H1 (cell line): ENCODE measurements around the gene S100A14. TPM values are rescaled to one million over a fixed set of nuclear protein-coding genes. Genes with fewer than 3 reads are reported as not detected.

ENCODE experiments used
- CTCF ChIA-PET: fragments of 300-600 bp; sonication (Branson Sonifier 250); formaldehyde crosslinking; loops from one replicate; lab custom pipeline; 2021; ENCODE audit not compliant: partially characterized antibody; lab: Charles Lee
- POLR2A ChIA-PET: fragments of 300-600 bp; sonication (Branson Sonifier 250); formaldehyde crosslinking; loops from one replicate; lab custom pipeline; 2021; ENCODE audit warnings: inconsistent platforms; ENCODE audit not compliant: partially characterized antibody; lab: Charles Lee
- DNase-seq, 2 experiments: peaks; one replicate each; pipeline versions ENCODE4 v3.0.0 to v3.0.0-alpha.2; 2010 to 2022; ENCODE audit warnings: low spot score in 2 of 2, low read depth in 1 of 2, mixed read lengths in 1 of 2
- FAIRE-seq: peaks from 2 replicates; lab custom pipeline; 2011; peaks lifted over from hg19 to GRCh38; lab: Jason Lieb, UNC
- H2AFZ ChIP-seq: 2 replicates; pipeline ENCODE4 v1.8.1; 2012; ENCODE audit warnings: low read length, inconsistent platforms
- H2AK5ac ChIP-seq: 2 replicates; pipeline ENCODE4 v1.6.1; 2013; ENCODE audit warnings: low read depth, low read length
- H2BK120ac ChIP-seq: replicated peaks from 2 replicates; pipeline ENCODE3; 2013; ENCODE audit warnings: low read depth, low read length, inconsistent platforms
- H2BK12ac ChIP-seq: 2 replicates; pipeline ENCODE4 v1.6.1; 2013; ENCODE audit warnings: low read depth, low read length
- H2BK15ac ChIP-seq: 2 replicates; pipeline ENCODE4 v1.6.1; 2013; ENCODE audit warnings: low read length
- H2BK20ac ChIP-seq: 2 replicates; pipeline ENCODE4 v1.6.1; 2013; ENCODE audit warnings: low read length
- H2BK5ac ChIP-seq: 2 replicates; pipeline ENCODE4 v1.6.1; 2013; ENCODE audit warnings: low read depth, low read length
- H3K14ac ChIP-seq: 2 replicates; pipeline ENCODE4 v1.6.1; 2013; ENCODE audit warnings: inconsistent platforms; ENCODE audit not compliant: insufficient read length
- H3K18ac ChIP-seq: 2 replicates; pipeline ENCODE4 v1.6.1; 2013; ENCODE audit warnings: low read length; ENCODE audit errors: extremely low read depth
- H3K23ac ChIP-seq: 2 replicates; pipeline ENCODE4 v1.6.1; 2013; ENCODE audit warnings: inconsistent platforms; ENCODE audit not compliant: insufficient read length
- H3K23me2 ChIP-seq: 2 replicates; pipeline ENCODE4 v1.6.1; 2013; ENCODE audit warnings: low read depth, low read length
- H3K27ac ChIP-seq: 2 replicates; pipeline ENCODE4 v1.6.1; 2011; ENCODE audit warnings: low read depth, low read length, inconsistent platforms
- H3K27me3 ChIP-seq, 4 experiments: replicated peaks in 1 of 4; 1 replicate in 1 of 4; 2 replicates in 3 of 4; pipeline versions ENCODE4 v1.6.1 to v1.8.1; 2011 to 2013; ENCODE audit warnings: low read length in 3 of 4, mild to moderate bottlenecking in 3 of 4, inconsistent platforms in 2 of 4, mixed read lengths in 2 of 4, moderate library complexity in 1 of 4; ENCODE audit not compliant: control insufficient read depth in 3 of 4, insufficient read depth in 3 of 4; ENCODE audit errors: extremely low read depth in 1 of 4
- H3K36me3 ChIP-seq, 4 experiments: 2 replicates each; pipeline versions ENCODE4 v1.6.1 to v1.8.1; 2011 to 2013; ENCODE audit warnings: mild to moderate bottlenecking in 4 of 4, low read length in 3 of 4, moderate library complexity in 2 of 4, control low read depth in 1 of 4, inconsistent platforms in 1 of 4; ENCODE audit not compliant: insufficient read depth in 4 of 4, control insufficient read depth in 2 of 4
- H3K4ac ChIP-seq: replicated peaks from 2 replicates; pipeline ENCODE3; 2013; ENCODE audit warnings: low read length, low read depth, mixed read lengths, inconsistent platforms; ENCODE audit not compliant: insufficient read length
- H3K4me1 ChIP-seq, 4 experiments: replicated peaks in 1 of 4; 1 replicate in 1 of 4; 2 replicates in 3 of 4; pipeline versions ENCODE4 v1.6.1 to v1.8.1; 2011 to 2013; ENCODE audit warnings: low read length in 3 of 4, inconsistent platforms in 2 of 4, mixed read lengths in 1 of 4; ENCODE audit not compliant: insufficient read depth in 4 of 4, control insufficient read depth in 3 of 4
- H3K4me2 ChIP-seq, 2 experiments: 2 replicates each; pipeline versions ENCODE4 v1.6.1 to v1.8.1; 2011 to 2013; ENCODE audit warnings: low read depth in 2 of 2, low read length in 2 of 2, control low read depth in 1 of 2, inconsistent platforms in 1 of 2, mild to moderate bottlenecking in 1 of 2; ENCODE audit not compliant: insufficient read depth in 1 of 2
- H3K4me3 ChIP-seq, 4 experiments: fragments of 200-600, 300-600 bp in 1 of 4; sonication (generic), shearing (Covaris generic), sonication (Bioruptor Twin) in 1 of 4; 2 replicates each; pipeline versions ENCODE4 v1.5.1 to v1.8.1; 2011 to 2016; ENCODE audit warnings: low read length in 4 of 4, low read depth in 3 of 4, control low read depth in 2 of 4, inconsistent platforms in 2 of 4, mild to moderate bottlenecking in 2 of 4, mixed read lengths in 1 of 4, moderate library complexity in 1 of 4; ENCODE audit not compliant: insufficient read depth in 2 of 4; ENCODE audit errors: extremely low read depth in 1 of 4
- H3K56ac ChIP-seq: replicated peaks from 2 replicates; pipeline ENCODE3; 2013; ENCODE audit warnings: low read depth, mild to moderate bottlenecking, mixed read lengths, low read length, inconsistent platforms; ENCODE audit not compliant: insufficient read length
- H3K79me1 ChIP-seq: 2 replicates; pipeline ENCODE4 v1.6.1; 2013; ENCODE audit warnings: low read depth, low read length, control low read depth
- H3K79me2 ChIP-seq, 2 experiments: 2 replicates each; pipeline versions ENCODE4 v1.6.1 to v1.8.1; 2012 to 2013; ENCODE audit warnings: low read length in 2 of 2, mild to moderate bottlenecking in 2 of 2, inconsistent platforms in 1 of 2; ENCODE audit not compliant: insufficient read depth in 2 of 2, control insufficient read depth in 1 of 2
- H3K9ac ChIP-seq, 4 experiments: replicated peaks in 1 of 4; 1 replicate in 1 of 4; 2 replicates in 3 of 4; pipeline versions ENCODE4 v1.6.1 to v1.8.1; 2011 to 2013; ENCODE audit warnings: low read depth in 3 of 4, low read length in 3 of 4, control low read depth in 2 of 4, mild to moderate bottlenecking in 2 of 4, moderate library complexity in 2 of 4, inconsistent platforms in 1 of 4; ENCODE audit errors: extremely low read depth in 1 of 4
- H3K9me3 ChIP-seq, 2 experiments: 2 replicates each; pipeline versions ENCODE4 v1.6.1 to v1.8.1; 2012 to 2013; ENCODE audit warnings: mild to moderate bottlenecking in 2 of 2, moderate library complexity in 2 of 2, control low read depth in 1 of 2, inconsistent platforms in 1 of 2, low read depth in 1 of 2, low read length in 1 of 2, mixed read lengths in 1 of 2; ENCODE audit not compliant: insufficient read depth in 2 of 2
- H4K20me1 ChIP-seq, 2 experiments: replicated peaks in 1 of 2; 2 replicates each; pipeline versions ENCODE3 to v1.8.1; 2011 to 2013; ENCODE audit warnings: inconsistent platforms in 2 of 2, low read length in 2 of 2, mild to moderate bottlenecking in 1 of 2; ENCODE audit not compliant: insufficient read depth in 2 of 2, control insufficient read depth in 1 of 2
- H4K5ac ChIP-seq: 2 replicates; pipeline ENCODE4 v1.6.1; 2013; ENCODE audit warnings: low read length, low read depth, mixed read lengths, inconsistent platforms; ENCODE audit not compliant: insufficient read length
- H4K8ac ChIP-seq: 2 replicates; pipeline ENCODE4 v1.8.0; 2013; ENCODE audit warnings: mild to moderate bottlenecking, moderate library complexity, low read length, inconsistent platforms; ENCODE audit not compliant: insufficient read depth; ENCODE audit errors: extremely low read depth
- H4K91ac ChIP-seq: replicated peaks from 2 replicates; pipeline ENCODE3; 2013; ENCODE audit warnings: low read length, mixed read lengths, inconsistent platforms; ENCODE audit not compliant: insufficient read length
- CBX5 ChIP-seq: fragments of 300-800, 300-1000 bp; sonication (generic); IDR thresholded peaks from 2 replicates; pipeline ENCODE4 v1.7.1; 2016; ENCODE audit warnings: antibody characterized with exemption, low read length, low read depth
- CTBP2 ChIP-seq: IDR thresholded peaks from 2 replicates; pipeline ENCODE4 v1.7.0; 2011; ENCODE audit warnings: borderline replicate concordance, mild to moderate bottlenecking, moderate library complexity, mixed read lengths, low read length; ENCODE audit not compliant: insufficient read depth, insufficient read length
- JUND ChIP-seq: IDR thresholded peaks from 2 replicates; pipeline ENCODE4 v1.6.1; 2011; ENCODE audit warnings: mild to moderate bottlenecking, improper control_type of control experiment, low read length
- SAP30 ChIP-seq: fragments of 300-600 bp; sonication (generic); IDR thresholded peaks from 2 replicates; pipeline ENCODE4 v1.7.1; 2012; ENCODE audit warnings: low read length, moderate library complexity, mild to moderate bottlenecking, inconsistent platforms; ENCODE audit not compliant: insufficient read depth, insufficient replicate concordance
- WGBS, 2 experiments: shearing (Covaris generic) in 1 of 2; methylation state at CpG; one replicate each; pipeline versions ENCODE4 v1.1.6 to v1.1.7; 2013 to 2015; ENCODE audit warnings: low lambda C conversion rate in 2 of 2, mixed read lengths in 2 of 2, inconsistent platforms in 1 of 2, low coverage in 1 of 2, missing lambda C conversion rate in 1 of 2; ENCODE audit not compliant: insufficient replicate concordance in 2 of 2, insufficient coverage in 1 of 2, insufficient read length in 1 of 2; ENCODE audit errors: extremely low coverage in 1 of 2, missing lambda C conversion rate in 1 of 2; 5-methylcytosine and 5-hydroxymethylcytosine counted together
- polyA plus RNA-seq, 7 experiments: library from polyadenylated mRNA; depleted of rRNA in 3 of 7; stranded (reverse) in 5 of 7; unstranded in 2 of 7; fragments of >200 nt in 5 of 7; fragments of 200-250 nt in 2 of 7; gene quantifications; 1 replicate in 5 of 7; 2 replicates in 1 of 7; 4 replicates in 1 of 7; pipeline versions ENCODE4 v1.2.1 to v1.2.3, GENCODE V29; 2011 to 2013; ENCODE audit warnings: missing spikeins in 2 of 7, mixed read lengths in 2 of 7
- total RNA-seq: library from RNA; stranded (reverse); fragmentation: NEBNext Ultra II Directional; extraction: Animal tissue kit (Norgen Biotek cat#: 25700); gene quantifications from 2 replicates; pipeline ENCODE4 v1.2.1, GENCODE V29; 2021
- TF ChIP-seq, protein P1 (sequence below): IDR thresholded peaks from 2 replicates; pipeline ENCODE4 v1.6.1; 2011; ENCODE audit warnings: low read length, improper control_type of control experiment

S100A14 gene
- total and polyA plus RNA-seq, 2 of the 8 experiments (the other 6 are each of a cell fraction or from before 2014, with no cell fraction given) = 1.4 to 5.3 TPM

- Histone ChIP-seq H3K4ac (no peak overlapping the region), H3K9me3 (no peaks in the 10 kb centered on the region), H3K79me2 (no peaks in the 10 kb centered on the region), H2BK5ac (no peak overlapping the region), H3K36me3 (peaks cover 0 to 4% (median 1%) of the 10 kb centered on the region in 4 experiments; a peak in 3 of 8 replicates), H4K8ac (no peak overlapping the region), H2BK12ac (0 out of 2 replicates have a peak overlapping the region, but pooled peaks have one; percentile 17), H4K20me1 (no peaks in the 10 kb centered on the region), H3K18ac (no peak overlapping the region), H4K5ac (no peak overlapping the region), H3K14ac (no peak overlapping the region), H3K56ac (no peak overlapping the region), H3K27me3 (no peaks in the 10 kb centered on the region), H3K27ac (no peak overlapping the region), H3K4me1 (peaks cover 0 to 16% (median 11%) of the 10 kb centered on the region in 4 experiments; a peak in 6 of 7 replicates), H3K23me2 (peaks cover 7% of the 10 kb centered on the region), H3K23ac (no peak overlapping the region), H3K9ac (no peak overlapping the region), H2AK5ac (no peak overlapping the region), H2BK15ac (no peak overlapping the region), H4K91ac (no peak overlapping the region), H3K4me2 (no peak overlapping the region), H3K79me1 (no peaks in the 10 kb centered on the region), H2AFZ (no peak overlapping the region), H3K4me3 (no peak overlapping the region), H2BK20ac (no peak overlapping the region), H2BK120ac (no peak overlapping the region)
- TF ChIP-seq, protein P1, sequence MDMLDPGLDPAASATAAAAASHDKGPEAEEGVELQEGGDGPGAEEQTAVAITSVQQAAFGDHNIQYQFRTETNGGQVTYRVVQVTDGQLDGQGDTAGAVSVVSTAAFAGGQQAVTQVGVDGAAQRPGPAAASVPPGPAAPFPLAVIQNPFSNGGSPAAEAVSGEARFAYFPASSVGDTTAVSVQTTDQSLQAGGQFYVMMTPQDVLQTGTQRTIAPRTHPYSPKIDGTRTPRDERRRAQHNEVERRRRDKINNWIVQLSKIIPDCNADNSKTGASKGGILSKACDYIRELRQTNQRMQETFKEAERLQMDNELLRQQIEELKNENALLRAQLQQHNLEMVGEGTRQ = no peak
- TF ChIP-seq CBX5 = no peak
- no peak for TF ChIP-seq CTBP2
- TF ChIP-seq SAP30 = no peak
- no peak for TF ChIP-seq JUND
- CTCF ChIA-PET = interaction anchor here (0.5 to 10.2 kb wide), 24 partner anchors 10 to 357 kb away, joined by 3 to 115 read pairs (median 6); partner anchors contain the start of genes S100A14, S100A16, S100A4 and S100A6
- FAIRE-seq = no peak
- WGBS, 2 experiments = 79% methylated on average over 4 of the region's 5 CpGs; no CpG with 5 or more reads in 1 of the 2 experiments
- POLR2A ChIA-PET = interaction anchor here (0.6 to 15.6 kb wide), 8 partner anchors 10 to 361 kb away, joined by 3 to 261 read pairs (median 4); partner anchors contain the start of genes RPS27, S100A14, S100A16 and S100A6
- DNase-seq = no peak
Observed at GRCh38 chr1:153629343-153629665, 13.2 kb upstream of the S100A14 start.
